SH-SY5Y (cell line): Measurements from ENCODE around the gene DHCR7.

Experiments used
- GATA2 ChIP-seq: IDR thresholded peaks from 2 replicates; pipeline ENCODE4 v1.6.1; 2011; ENCODE audit warnings: mild to moderate bottlenecking, low read depth, low read length
- GATA3 ChIP-seq: IDR thresholded peaks from 2 replicates; pipeline ENCODE4 v1.6.1; 2011; ENCODE audit warnings: low read depth, mild to moderate bottlenecking, low read length, moderate library complexity

The DHCR7 gene

DNA sequence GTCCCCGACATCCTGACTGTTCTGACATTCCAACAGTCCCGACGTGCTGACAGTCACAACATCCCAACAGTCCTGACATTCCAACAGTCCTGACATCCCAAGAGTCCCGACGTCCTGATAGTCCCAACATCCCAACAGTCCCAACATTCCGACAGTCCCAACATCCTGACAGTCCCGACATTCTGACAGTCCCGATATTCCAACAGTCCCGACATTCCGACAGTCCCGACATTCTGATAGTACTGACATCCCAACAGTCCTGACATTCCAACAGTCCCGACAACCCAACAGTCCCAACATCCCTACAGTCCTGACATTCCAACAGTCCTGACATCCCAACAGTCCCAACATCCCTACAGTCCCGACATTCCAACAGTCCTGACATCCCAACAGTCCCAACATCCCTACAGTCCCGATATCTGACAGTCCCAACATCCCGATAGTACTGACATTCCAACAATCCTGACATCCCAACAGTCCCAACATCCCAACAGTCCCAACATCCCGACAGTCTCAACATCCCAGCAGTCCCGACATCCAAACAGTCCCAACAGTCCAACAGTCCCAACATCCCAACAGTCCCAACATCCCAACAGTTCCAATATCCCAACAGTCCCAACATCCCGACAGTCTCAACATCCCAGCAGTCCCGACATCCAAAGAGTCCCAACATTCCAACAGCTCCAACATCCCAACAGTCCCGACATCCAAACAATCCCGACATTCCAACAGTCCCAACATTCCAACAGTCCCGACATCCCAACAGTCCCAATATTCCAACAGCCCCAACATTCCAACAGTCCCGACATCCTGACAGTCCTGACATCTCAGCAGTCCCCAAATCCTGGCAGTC lies 60.2 kb downstream of the DHCR7 start:
- TF ChIP-seq GATA3 (no peak), GATA2 (no peak)

DNA sequence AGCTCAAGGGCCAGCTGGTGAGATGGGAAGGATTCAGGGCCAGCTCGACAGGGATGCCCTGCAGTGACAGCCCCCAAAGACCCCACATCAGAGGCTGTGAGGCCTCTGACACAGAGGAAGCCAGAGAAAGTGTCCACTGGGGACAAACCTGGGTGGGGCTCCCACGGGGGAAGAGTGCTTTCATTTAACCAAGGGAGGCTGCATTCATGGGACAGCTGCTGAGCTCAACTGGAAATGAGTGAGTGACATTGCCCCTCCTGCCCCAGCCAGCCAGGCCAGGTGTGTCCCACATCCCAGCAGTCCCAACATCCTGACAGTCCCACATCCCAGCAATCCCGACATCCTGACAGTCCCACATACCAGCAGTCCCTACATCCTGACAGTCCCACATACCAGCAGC lies 61.0 kb downstream of the DHCR7 start:
- TF ChIP-seq GATA2 (no peak), GATA3 (no peak)

DNA sequence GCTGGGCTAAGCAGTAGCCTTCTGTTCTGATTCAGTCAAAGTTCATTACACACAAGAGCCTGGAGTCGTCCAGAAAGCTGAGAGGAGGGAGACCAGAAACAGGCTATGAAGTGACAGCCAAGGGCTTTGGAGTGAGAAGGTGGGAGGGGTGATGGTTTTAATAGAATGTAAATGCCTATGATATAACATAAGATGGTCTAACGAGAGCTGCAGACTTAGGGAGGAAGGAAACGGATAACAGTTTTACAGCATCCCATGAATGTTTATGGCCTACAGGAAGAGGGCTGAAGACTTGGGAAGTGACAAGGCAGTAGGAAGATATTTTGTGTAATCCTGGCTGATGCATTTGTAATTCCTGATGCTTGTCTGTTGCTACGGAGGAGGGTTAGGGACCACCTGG lies 62.0 kb downstream of the DHCR7 start:
- no peak for TF ChIP-seq GATA2
- TF ChIP-seq GATA3, result no peak

DNA sequence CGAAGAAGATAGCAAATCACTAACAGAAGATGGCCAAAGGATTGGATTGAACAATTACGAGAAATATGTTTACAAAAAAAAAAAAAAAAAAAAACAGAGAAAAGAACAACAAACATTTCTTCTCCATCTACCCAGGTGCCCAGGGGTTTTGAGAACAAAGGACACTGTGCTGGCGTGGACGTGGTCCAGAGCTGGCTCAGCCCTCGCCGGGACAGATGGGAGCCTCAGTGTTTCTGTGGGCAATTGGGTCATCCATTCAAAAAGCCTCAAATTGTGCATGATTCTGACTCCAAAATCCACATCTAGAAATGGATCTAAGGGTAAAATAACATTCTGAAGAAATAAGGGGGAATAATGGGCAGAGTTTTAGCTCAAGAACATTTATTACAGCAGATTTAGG lies 63.1 kb downstream of the DHCR7 start:
- no peak for TF ChIP-seq GATA2
- TF ChIP-seq GATA3, result no peak

DNA sequence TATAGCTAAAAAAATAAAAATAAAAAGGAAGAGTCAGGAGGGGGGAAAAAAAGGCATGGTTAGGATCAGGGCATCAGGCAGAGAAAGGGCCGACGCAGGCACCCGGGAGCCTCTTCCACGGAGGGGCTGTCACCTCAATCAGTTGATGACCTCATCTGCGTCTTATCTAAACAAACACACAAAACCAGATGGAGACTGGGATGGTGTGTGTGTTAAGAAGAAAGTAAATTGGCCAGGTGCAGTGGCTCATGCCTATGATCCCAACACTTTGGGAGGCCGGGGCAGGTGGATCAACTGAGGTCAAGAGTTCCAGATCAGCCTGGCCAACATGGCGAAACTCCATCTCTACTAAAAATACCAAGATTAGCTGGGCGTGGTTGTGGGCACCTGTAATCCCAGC lies 63.6 kb downstream of the DHCR7 start:
- TF ChIP-seq GATA2 (no peak), GATA3 (no peak)
